Measurements from ENCODE around the gene SALL1. TPM values are rescaled to one million over a fixed set of nuclear protein-coding genes. Genes with fewer than 3 reads are reported as not detected.

The SALL1 gene
- total RNA-seq, 1 experiment from 2014 or later: 101 TPM

- peaks cover 3 to 6% of the 10 kb centered on the region in 2 experiments; a peak in 3 of 5 replicates for H3K9me3 Mint-ChIP-seq
- Histone ChIP-seq H2BK15ac (ENCODE audit: low read depth, low read length) (no peak overlapping the region), H3K18ac (ENCODE audit: insufficient read length, low read depth, low read length) (no peak overlapping the region), H3T11ph (ENCODE audit: low read length) (no peak overlapping the region), H3K4me2 (ENCODE audit: insufficient read depth, insufficient read length, low read length) (peak overlapping the region; percentile 70), H4K8ac (replicated peaks; ENCODE audit: insufficient read length, low read depth, low read length) (no peak overlapping the region), H2BK20ac (ENCODE audit: low read depth, low read length, poor library complexity, severe bottlenecking) (no peak overlapping the region), H3K27me3 (ENCODE audit: insufficient read depth, low read length) (peaks cover 5% of the 10 kb centered on the region; the same call in 1 of the 2 replicates), H3K79me1 (ENCODE audit: insufficient read depth, low read depth, low read length, poor library complexity, severe bottlenecking) (no peaks in the 10 kb centered on the region), H2BK12ac (ENCODE audit: insufficient read length, low read depth, low read length) (no peak overlapping the region), H4K20me1 (ENCODE audit: control insufficient read depth, insufficient read depth, insufficient read length) (no peaks in the 10 kb centered on the region), H3K4ac (ENCODE audit: low read depth, low read length) (no peak overlapping the region), H3K9ac (ENCODE audit: extremely low read depth, insufficient read length, low read length) (no peak overlapping the region), H2BK5ac (ENCODE audit: insufficient read length, low read length) (no peak overlapping the region), H3K23ac (ENCODE audit: insufficient read length, low read depth, low read length) (no peak overlapping the region), H3K9me3 (ENCODE audit: control insufficient read depth, low read depth, low read length) (no peaks in the 10 kb centered on the region), H3K4me1 (ENCODE audit: insufficient read depth, low read length) (no peaks in the 10 kb centered on the region; the same call in 1 of the 2 replicates), H4K5ac (ENCODE audit: insufficient read length, low read depth, low read length) (no peak overlapping the region), H3K79me2 (ENCODE audit: insufficient read depth, low read length) (no peaks in the 10 kb centered on the region), H3K27ac (ENCODE audit: insufficient read length, low read depth, low read length) (no peak overlapping the region), H2AK5ac (ENCODE audit: insufficient read length, low read length) (no peak overlapping the region), H3K14ac (ENCODE audit: insufficient read depth, low read length) (no peak overlapping the region), H3K23me2 (ENCODE audit: insufficient read length, low read depth, low read length, poor library complexity, severe bottlenecking) (peaks cover 4% of the 10 kb centered on the region), H2BK120ac (ENCODE audit: low read depth, low read length, poor library complexity, severe bottlenecking) (no peak overlapping the region), H4K91ac (ENCODE audit: insufficient read length, low read depth, low read length) (no peak overlapping the region), H3K56ac (ENCODE audit: insufficient read length, low read depth, low read length) (no peak overlapping the region), H2AFZ (ENCODE audit: low read length) (no peak overlapping the region)
- no peak overlapping the region; a peak in 1 of 7 replicates for H3K27ac Mint-ChIP-seq
- peak overlapping the region; percentile 52 to 72 for H3K4me3 Mint-ChIP-seq
- peaks cover 47% of the 10 kb centered on the region for H3K27me3 Mint-ChIP-seq (ENCODE audit: low read depth)
- TF ChIP-seq CTCF (conservative IDR thresholded peaks at IDR 0.05): no peak
- WGBS (ENCODE audit: extremely low coverage, insufficient read length, low lambda C conversion rate): no CpG with 5 or more reads among the region's 50 CpGs
- H3K36me3 Mint-ChIP-seq (ENCODE audit: insufficient read depth in 1 of 3, low read depth in 3 of 3): peaks cover 0 to 5% (median 3%) of the 10 kb centered on the region in 3 experiments; a peak in 2 of 7 replicates
- H3K4me1 Mint-ChIP-seq: peaks cover 41 to 48% of the 10 kb centered on the region in 2 experiments
- DNase-seq: peak; percentile 36
These were observed 37.6 kb downstream of the SALL1 start for GRCh38 chr16:51113236-51114125.
